Adrenal gland (tissue), 5 donors: ENCODE results near the gene KRTAP5-11.
"Not testable (repeated sequence)": the region's sequence is repeated elsewhere in the genome, so short reads cannot be mapped to it uniquely, and the experiment has no call there.

Experiments used
- CTCF ChIP-seq, 6 experiments: fragments of 450-650 bp in 4 of 6; fragments of 200-600 bp in 2 of 6; sonication (generic) in 1 of 6; IDR thresholded peaks; 1 replicate in 5 of 6; 2 replicates in 1 of 6; pipeline versions ENCODE4 v1.5.1 to v1.8.0; 2016 to 2021; ENCODE audit warnings: antibody characterized with exemption in 6 of 6, mild to moderate bottlenecking in 2 of 6, moderate library complexity in 1 of 6
- POLR2A ChIP-seq, 2 donors: fragments of 450-650 bp; IDR thresholded peaks; one replicate each; pipeline ENCODE4 v1.6.1; 2017; ENCODE audit warnings: antibody characterized with exemption in 2 of 2, mild to moderate bottlenecking in 2 of 2, moderate library complexity in 1 of 2
- donor health status: DM: no; HTN: no; CAD: no.

- not testable (repeated sequence) for TF ChIP-seq CTCF, POLR2A (IDR thresholded peaks at IDR 0.05)
Observed at GRCh38 chr11:71588822-71589545, 6.3 kb upstream of the KRTAP5-11 start.
